ENCODE measurements around the gene KRT78. TPM values are rescaled to one million over a fixed set of nuclear protein-coding genes. Genes with fewer than 3 reads are reported as not detected.
"Not testable (repeated sequence)": the region's sequence is repeated elsewhere in the genome, so short reads cannot be mapped to it uniquely, and the experiment has no call there.

KRT78 gene
- total RNA-seq, 6 experiments from 2014 or later: 0.30 TPM; not detected in 5

DNA sequence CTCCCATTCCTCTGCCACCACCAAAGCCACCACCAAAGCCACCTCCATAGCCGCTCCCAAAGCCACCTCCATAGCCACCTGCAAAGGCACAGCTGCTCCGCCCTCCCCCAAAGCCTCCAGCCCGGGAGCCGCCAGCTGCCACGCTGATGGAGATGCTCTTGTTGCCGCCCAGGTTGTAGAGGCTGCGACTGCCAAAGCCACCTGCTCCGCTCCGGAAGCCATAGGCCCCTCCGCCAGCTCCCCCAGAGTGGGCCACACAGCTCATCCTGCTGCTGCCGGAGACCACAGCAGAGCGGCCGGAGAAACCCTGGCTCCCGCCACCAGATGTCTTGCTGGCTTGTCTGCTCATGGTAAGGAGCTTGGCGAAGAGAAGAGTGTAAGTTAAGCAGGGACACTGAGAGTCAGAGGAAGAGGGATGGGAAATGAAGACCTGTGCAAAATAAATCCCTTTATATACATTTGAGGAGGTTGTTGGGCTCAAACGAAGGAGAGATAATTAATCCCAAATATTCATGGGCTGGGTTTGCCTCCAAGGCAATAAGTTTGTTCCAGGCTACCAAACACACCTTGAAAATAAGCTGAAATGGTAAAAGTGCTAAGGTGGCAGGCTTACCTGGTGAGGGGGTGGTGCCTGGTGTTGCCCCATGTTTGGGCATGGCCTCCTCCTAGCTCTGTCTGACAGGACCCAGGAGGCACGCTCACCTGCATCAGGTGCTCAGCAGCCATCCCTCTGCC, 52.9 kb downstream of the KRT78 start, which contains the start of gene KRT3:
Gene KRT3 (minus strand): TSS at position 424 of the 735 bp plus-strand sequence. CDS start 75 bp downstream, at position 349.
- no peak for TF ChIP-seq CTCF (IDR thresholded peaks at IDR 0.05)
- Mint-ChIP-seq H3K4me1 (ENCODE audit: low read depth) (peaks cover 59% of the 10 kb centered on the region), H3K36me3 (ENCODE audit: low read depth) (no peaks in the 10 kb centered on the region)

GRCh38 chr12:52795332-52795674, 53.5 kb downstream of the KRT78 start:
- H3K4me1 Mint-ChIP-seq (ENCODE audit: low read depth): peaks cover 54% of the 10 kb centered on the region
- not testable (repeated sequence) for H3K36me3 Mint-ChIP-seq (ENCODE audit: low read depth); DNase-seq; H3K9me3 Mint-ChIP-seq; H3K4me3 Mint-ChIP-seq; H3K27ac Mint-ChIP-seq
- peaks cover 14% of the 10 kb centered on the region for H3K27me3 Mint-ChIP-seq (ENCODE audit: insufficient read depth)

More for the DNA sequence above, 52.9 kb downstream of the KRT78 start, which contains the start of gene KRT3:
- Mint-ChIP-seq H3K27me3 (ENCODE audit: insufficient read depth) (peaks cover 14% of the 10 kb centered on the region), H3K27ac (no peak within 1 kb of the TSS), H3K9me3 (no peaks in the 10 kb centered on the region), H3K4me3 (no peak within 1 kb of the TSS)
- no peak for DNase-seq

- no peak overlapping the region for H3K4me3 Mint-ChIP-seq
- TF ChIP-seq CTCF (IDR thresholded peaks at IDR 0.05): no peak
- H3K4me1 Mint-ChIP-seq (ENCODE audit: low read depth): peaks cover 48% of the 10 kb centered on the region
- DNase-seq: peak; percentile 68
- no peak overlapping the region for H3K27ac Mint-ChIP-seq
- H3K9me3 Mint-ChIP-seq: no peaks in the 10 kb centered on the region
- no peaks in the 10 kb centered on the region for H3K36me3 Mint-ChIP-seq (ENCODE audit: low read depth)
- peaks cover 18% of the 10 kb centered on the region for H3K27me3 Mint-ChIP-seq (ENCODE audit: insufficient read depth)
Observed at GRCh38 chr12:52794479-52795331, 54.1 kb downstream of the KRT78 start.

DNA sequence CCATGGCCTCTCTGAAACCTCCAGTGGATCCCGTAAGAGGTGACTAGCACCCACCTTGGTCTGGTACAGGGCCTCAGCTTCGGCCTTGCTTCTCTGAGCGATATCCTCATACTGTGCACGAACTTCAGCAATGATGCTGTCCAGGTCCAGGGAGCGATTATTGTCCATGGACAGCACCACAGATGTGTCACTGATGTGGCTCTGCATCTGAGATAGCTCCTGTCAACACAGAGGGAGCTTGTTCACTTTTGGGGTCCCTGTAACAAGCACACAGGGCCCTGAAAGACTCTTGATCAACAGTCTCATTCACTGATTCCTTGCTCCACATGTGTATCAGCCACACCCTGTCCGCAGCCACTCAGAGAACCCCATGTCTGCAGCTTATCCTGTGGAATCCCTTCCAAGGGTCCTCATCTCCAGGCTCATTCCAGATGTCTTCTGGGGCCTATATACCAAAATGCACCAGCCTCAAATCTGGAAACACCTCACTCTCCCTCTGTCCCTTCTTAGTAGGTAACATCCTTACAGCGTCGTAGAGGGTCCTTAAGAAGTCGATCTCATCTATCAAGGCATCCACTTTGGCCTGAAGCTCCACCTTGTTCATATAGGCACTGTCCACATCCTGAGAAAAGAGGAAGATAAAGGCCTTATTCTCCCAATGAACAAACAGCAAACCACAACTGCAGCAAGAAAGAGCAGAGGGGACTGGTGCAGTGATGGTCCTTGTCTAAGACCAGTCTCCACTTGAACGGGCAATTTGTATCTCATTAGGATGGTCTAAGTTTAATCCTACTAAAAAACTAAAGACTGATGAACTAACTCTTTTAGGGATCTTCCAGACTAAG, 56.4 kb downstream of the KRT78 start:
- H3K36me3 Mint-ChIP-seq (ENCODE audit: low read depth): no peaks in the 10 kb centered on the region
- no peaks in the 10 kb centered on the region for H3K9me3 Mint-ChIP-seq
- H3K27ac Mint-ChIP-seq: no peak overlapping the region
- no peak overlapping the region for H3K4me3 Mint-ChIP-seq
- peaks cover 37% of the 10 kb centered on the region for H3K27me3 Mint-ChIP-seq (ENCODE audit: insufficient read depth)
- DNase-seq: no peak
- H3K4me1 Mint-ChIP-seq (ENCODE audit: low read depth): peaks cover 25% of the 10 kb centered on the region
- no peak for TF ChIP-seq CTCF (IDR thresholded peaks at IDR 0.05)

DNA sequence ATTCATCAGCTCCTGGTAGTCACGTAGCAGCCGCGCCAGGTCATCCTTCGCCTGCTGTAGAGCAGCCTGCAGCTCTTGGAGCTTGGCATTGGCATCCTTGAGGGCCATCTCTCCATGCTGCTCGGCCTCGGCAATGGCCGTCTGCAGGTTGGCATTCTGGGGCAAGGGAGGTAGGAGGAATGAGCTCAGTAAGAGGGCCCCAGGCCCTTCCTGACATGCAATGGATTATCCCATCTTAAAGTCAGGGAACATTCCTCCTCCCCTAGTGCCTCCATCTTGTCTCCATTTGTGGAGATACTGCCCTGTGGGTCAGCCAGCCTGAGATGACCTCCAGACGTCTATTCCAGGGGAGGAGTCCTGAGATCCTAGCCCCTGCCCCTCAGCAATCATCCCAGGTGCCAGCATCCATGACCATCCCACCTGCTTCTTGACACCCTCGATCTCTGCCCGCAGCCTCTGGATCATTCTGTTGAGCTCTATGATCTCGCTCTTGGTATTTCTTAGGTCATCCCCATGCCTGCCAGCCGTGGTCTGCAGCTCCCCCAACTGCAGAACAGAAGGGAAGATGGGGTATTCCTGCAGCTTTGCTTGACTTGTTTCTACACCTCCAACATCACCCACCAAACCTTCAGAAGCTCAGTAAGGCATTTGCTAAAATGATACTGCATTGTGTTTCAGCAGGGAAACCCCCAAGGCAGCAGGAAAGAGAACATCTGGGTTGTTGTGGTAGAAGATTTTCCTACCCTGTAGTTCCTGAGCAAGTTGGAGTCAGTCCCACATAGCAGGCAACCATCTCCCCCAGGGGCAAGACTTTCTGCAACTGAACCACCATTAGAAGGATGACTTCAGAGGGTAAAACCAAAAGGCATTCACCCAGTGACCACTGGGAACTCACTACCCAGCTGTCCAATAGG, 57.3 kb downstream of the KRT78 start:
- TF ChIP-seq CTCF (IDR thresholded peaks at IDR 0.05): no peak
- H3K4me3 Mint-ChIP-seq: no peak overlapping the region
- peaks cover 16% of the 10 kb centered on the region for H3K4me1 Mint-ChIP-seq (ENCODE audit: low read depth)
- no peak overlapping the region for H3K27ac Mint-ChIP-seq
- DNase-seq: no peak
- H3K36me3 Mint-ChIP-seq (ENCODE audit: low read depth): no peaks in the 10 kb centered on the region
- no peaks in the 10 kb centered on the region for H3K9me3 Mint-ChIP-seq
- H3K27me3 Mint-ChIP-seq (ENCODE audit: insufficient read depth): peaks cover 41% of the 10 kb centered on the region
